HEK293T (cell line): ENCODE data around the gene CTNNA3.

ENCODE experiments used
- ELF4 ChIP-seq: fragments of 450-650 bp; IDR thresholded peaks from 2 replicates; pipeline ENCODE4 v1.6.1; 2017; ENCODE audit warnings: antibody characterized with exemption
- FOXA1 ChIP-seq: fragments of 450-650 bp; IDR thresholded peaks from 2 replicates; pipeline ENCODE4 v1.6.1; 2016; ENCODE audit warnings: mild to moderate bottlenecking
- FOXK2 ChIP-seq: fragments of 450-650 bp; IDR thresholded peaks from 2 replicates; pipeline ENCODE4 v1.6.1; 2016; ENCODE audit warnings: mild to moderate bottlenecking
- FOXM1 ChIP-seq: fragments of 450-650 bp; IDR thresholded peaks from 2 replicates; pipeline ENCODE4 v1.6.1; 2017; ENCODE audit warnings: mild to moderate bottlenecking, borderline replicate concordance
- SP1 ChIP-seq: fragments of 450-650 bp; IDR thresholded peaks from 2 replicates; pipeline ENCODE4 v1.6.1; 2017
- SUZ12 ChIP-seq: fragments of 450-650 bp; IDR thresholded peaks from 2 replicates; pipeline ENCODE4 v1.6.1; 2016; ENCODE audit warnings: mild to moderate bottlenecking
- TARDBP ChIP-seq: fragments of 450-650 bp; IDR thresholded peaks from 2 replicates; pipeline ENCODE4 v1.6.1; 2016

- TF ChIP-seq SUZ12 (no peak), FOXK2 (no peak), TARDBP (no peak), ELF4 (no peak), SP1 (no peak), FOXM1 (no peak), FOXA1 (no peak)
Measured at GRCh38 chr10:67537906-67538305, 158.1 kb downstream of the CTNNA3 start.
